Adrenal gland (tissue), 5 donors: ENCODE measurements around the gene IVNS1ABP.
"Not testable (repeated sequence)": the region's sequence is repeated elsewhere in the genome, so short reads cannot be mapped to it uniquely, and the experiment has no call there.

Experiments
- POLR2A ChIP-seq, 2 donors: fragments of 450-650 bp; IDR thresholded peaks; one replicate each; pipeline ENCODE4 v1.6.1; 2017; ENCODE audit warnings: antibody characterized with exemption in 2 of 2, mild to moderate bottlenecking in 2 of 2, moderate library complexity in 1 of 2
- TF ChIP-seq, protein P1 (sequence below), 6 experiments: fragments of 450-650 bp in 4 of 6; fragments of 200-600 bp in 2 of 6; sonication (generic) in 1 of 6; IDR thresholded peaks; 1 replicate in 5 of 6; 2 replicates in 1 of 6; pipeline versions ENCODE4 v1.5.1 to v1.8.0; 2016 to 2021; ENCODE audit warnings: antibody characterized with exemption in 6 of 6, mild to moderate bottlenecking in 2 of 6, moderate library complexity in 1 of 6
- donor health status: DM: no; HTN: no; CAD: no.

DNA sequence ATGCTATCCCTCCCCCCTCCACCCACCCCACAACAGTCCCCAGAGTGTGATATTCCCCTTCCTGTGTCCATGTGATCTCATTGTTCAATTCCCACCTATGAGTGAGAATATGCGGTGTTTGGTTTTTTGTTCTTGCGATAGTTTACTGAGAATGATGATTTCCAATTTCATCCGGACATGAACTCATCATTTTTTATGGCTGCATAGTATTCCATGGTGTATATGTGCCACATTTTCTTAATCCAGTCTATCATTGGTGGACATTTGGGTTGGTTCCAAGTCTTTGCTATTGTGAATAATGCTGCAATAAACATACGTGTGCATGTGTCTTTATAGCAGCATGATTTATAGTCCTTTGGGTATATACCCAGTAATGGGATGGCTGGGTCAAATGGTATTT lies 65.1 kb downstream of the IVNS1ABP start:
- TF ChIP-seq, protein P1, sequence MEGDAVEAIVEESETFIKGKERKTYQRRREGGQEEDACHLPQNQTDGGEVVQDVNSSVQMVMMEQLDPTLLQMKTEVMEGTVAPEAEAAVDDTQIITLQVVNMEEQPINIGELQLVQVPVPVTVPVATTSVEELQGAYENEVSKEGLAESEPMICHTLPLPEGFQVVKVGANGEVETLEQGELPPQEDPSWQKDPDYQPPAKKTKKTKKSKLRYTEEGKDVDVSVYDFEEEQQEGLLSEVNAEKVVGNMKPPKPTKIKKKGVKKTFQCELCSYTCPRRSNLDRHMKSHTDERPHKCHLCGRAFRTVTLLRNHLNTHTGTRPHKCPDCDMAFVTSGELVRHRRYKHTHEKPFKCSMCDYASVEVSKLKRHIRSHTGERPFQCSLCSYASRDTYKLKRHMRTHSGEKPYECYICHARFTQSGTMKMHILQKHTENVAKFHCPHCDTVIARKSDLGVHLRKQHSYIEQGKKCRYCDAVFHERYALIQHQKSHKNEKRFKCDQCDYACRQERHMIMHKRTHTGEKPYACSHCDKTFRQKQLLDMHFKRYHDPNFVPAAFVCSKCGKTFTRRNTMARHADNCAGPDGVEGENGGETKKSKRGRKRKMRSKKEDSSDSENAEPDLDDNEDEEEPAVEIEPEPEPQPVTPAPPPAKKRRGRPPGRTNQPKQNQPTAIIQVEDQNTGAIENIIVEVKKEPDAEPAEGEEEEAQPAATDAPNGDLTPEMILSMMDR (IDR thresholded peaks at IDR 0.05): not testable (repeated sequence)
- not testable (repeated sequence) for TF ChIP-seq POLR2A (IDR thresholded peaks at IDR 0.05)
